Endometrium (tissue), 2 donors: Measurements from ENCODE around the gene F7.
"Not testable (repeated sequence)": the region's sequence is repeated elsewhere in the genome, so short reads cannot be mapped to it uniquely, and the experiment has no call there.

Experiments
- FAIRE-seq: peaks from 2 replicates; lab custom pipeline; 2012; peaks lifted over from hg19 to GRCh38; lab: Jason Lieb, UNC
- donor health status: control.
- donor health status: control.

The F7 gene

DNA sequence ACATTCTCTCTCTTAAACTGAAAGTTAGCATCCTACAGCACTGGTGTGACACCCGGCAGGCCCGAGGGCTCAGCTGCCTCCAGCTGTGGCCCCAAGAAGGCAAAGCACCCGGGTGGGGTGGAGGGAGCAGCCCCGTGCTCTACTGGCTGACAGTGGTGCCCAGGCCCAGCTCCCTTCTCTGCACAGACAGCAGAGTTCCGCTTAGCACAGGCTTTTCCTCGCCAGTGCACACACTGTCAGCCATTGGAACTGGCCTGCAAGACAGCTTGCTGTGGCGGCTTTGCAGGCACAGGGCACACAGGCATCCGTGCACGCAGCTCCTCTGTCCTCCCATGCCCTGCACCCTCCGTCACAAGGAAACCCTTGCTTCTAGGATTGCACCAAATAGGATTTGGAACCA lies 3.3 kb upstream of the F7 start:
- FAIRE-seq: not testable (repeated sequence)

- no peak for FAIRE-seq
Observed at GRCh38 chr13:113102727-113103126, 2.9 kb upstream of the F7 start.

GRCh38 chr13:113103646-113104045 lies 1.9 kb upstream of the F7 start:
- FAIRE-seq: no peak

DNA sequence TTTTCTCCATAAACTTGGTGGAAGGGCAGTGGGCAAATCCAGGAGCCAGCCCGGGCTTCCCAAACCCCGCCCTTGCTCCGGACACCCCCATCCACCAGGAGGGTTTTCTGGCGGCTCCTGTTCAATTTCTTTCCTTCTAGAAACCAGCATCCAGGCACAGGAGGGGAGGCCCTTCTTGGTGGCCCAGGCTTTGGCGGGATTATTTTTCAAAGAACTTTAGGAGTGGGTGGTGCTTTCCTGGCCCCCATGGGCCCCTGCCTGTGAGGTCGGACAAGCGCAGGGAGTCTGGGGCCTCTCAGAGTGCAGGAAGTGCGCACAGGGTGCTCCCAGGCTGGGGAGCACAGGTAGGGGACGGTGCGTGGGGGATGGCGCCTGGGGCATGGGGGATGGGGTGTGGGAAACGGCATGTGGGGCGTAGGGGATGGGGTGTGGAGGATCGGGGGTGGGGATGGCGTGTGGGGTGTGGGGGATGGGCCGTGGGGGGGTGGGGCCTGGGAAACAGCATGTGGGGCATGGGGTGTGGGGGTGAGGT lies 396 bp downstream of the F7 start:
- no peak for FAIRE-seq

- FAIRE-seq: no peak
Observed at GRCh38 chr13:113106711-113107351, 1.2 kb downstream of the F7 start.

DNA sequence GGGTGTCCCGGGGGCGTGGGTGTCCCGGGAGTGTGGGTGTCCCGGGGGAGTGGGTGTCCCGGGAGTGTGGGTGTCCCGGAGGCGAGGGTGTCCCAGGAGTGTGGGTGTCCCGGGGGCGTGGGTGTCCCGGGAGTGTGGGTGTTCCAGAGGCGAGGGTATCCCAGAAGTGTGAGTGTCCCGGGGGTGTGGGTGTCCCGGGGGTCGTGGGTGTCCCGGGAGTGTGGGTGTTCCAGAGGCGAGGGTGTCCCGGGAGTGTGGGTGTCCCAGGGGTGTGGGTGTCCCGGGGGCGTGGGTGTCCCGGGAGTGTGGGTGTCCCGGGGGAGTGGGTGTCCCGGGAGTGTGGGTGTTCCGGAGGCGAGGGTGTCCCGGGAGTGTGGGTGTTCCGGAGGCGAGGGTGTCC lies 2.9 kb downstream of the F7 start:
- FAIRE-seq: not testable (repeated sequence)

GRCh38 chr13:113109151-113110047 lies 3.8 kb downstream of the F7 start:
- FAIRE-seq: no peak

GRCh38 chr13:113110048-113110851 lies 4.7 kb downstream of the F7 start:
- no peak for FAIRE-seq

- FAIRE-seq: no peak
Observed at GRCh38 chr13:113110852-113111315, 5.3 kb downstream of the F7 start.

- not testable (repeated sequence) for FAIRE-seq
Observed at GRCh38 chr13:113111821-113112220, 6.2 kb downstream of the F7 start.

DNA sequence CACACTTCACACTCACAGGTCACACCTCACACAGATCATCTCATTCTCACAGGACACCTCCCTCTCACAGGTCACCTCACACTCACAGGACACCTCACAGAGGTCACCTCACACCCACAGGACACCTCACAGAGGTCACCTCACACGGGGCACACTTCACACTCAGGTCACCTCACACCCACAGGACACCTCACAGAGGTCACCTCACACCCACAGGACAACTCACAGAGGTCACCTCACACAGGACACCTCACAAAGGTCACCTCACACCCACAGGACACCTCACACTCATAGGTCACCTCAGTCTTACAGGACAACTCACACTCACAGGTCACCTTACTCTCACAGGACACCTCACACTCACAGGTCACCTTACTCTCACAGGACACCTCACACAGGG lies 6.9 kb downstream of the F7 start:
- FAIRE-seq: not testable (repeated sequence)

- no peak for FAIRE-seq
Observed at GRCh38 chr13:113112893-113113845, 7.6 kb downstream of the F7 start.

- no peak for FAIRE-seq
Observed at GRCh38 chr13:113113846-113114271, 8.3 kb downstream of the F7 start.

GRCh38 chr13:113114511-113115362 lies 9.1 kb downstream of the F7 start:
- FAIRE-seq: no peak

GRCh38 chr13:113115363-113116205 lies 10.0 kb downstream of the F7 start:
- no peak for FAIRE-seq

DNA sequence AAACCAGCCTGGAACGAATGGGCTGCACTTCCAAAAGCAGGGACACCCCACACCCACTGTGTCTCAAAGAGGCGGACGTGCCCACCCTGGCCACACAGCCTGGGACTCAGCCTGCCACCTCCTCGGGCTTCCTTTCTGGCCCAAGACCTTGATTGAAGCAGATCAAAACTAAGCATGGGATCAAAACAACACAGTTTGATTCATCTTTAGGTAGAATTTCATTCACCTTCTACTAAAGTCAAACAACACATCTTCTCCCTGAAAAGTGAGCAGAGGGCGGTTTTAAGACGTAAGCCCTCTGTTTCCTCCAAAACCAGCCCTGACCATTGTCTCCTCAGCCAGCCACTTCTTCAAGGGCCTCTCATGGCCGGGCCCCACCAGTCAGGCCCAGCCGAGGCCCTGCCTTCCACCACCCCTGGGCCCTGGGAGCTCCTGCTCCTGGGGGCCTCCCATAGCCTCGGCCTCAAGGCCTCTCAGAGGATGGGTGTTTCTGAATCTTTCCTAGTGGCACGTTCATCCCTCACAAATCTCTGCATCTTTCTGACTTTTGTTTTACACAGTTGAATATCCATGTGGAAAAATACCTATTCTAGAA lies 10.7 kb downstream of the F7 start:
- FAIRE-seq: no peak

GRCh38 chr13:113116871-113117271 lies 11.3 kb downstream of the F7 start:
- no peak for FAIRE-seq

DNA sequence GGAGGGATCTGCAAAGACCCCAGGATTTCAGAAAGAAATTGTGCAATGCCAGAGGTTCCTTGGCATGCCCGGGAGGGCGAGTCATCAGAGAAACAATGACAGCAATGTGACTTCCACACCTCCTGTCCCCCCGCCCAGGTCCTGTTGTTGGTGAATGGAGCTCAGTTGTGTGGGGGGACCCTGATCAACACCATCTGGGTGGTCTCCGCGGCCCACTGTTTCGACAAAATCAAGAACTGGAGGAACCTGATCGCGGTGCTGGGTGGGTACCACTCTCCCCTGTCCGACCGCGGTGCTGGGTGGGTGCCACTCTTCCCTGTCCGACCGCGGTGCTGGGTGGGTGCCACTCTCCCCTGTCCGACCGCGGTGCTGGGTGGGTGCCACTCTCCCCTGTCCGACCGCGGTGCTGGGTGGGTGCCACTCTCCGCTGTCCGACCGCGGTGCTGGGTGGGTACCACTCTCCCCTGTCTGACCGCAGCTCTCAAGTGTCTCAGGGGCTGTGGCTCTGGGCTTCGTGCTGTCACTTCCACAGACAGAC lies 11.8 kb downstream of the F7 start:
- no peak for FAIRE-seq

- FAIRE-seq: no peak
Observed at GRCh38 chr13:113117911-113118260, 12.3 kb downstream of the F7 start.
